Neutrophil (primary cell): ENCODE results near the gene ENAH.

Source experiments
- H3K27ac ChIP-seq: fragments of 200-600 bp; sonication (generic); 2 replicates; pipeline ENCODE4 v1.5.1; 2016; ENCODE audit warnings: mild to moderate bottlenecking, moderate library complexity
- H3K27me3 ChIP-seq: fragments of 200-600 bp; sonication (generic); 2 replicates; pipeline ENCODE4 v1.6.0; 2016; ENCODE audit warnings: mild to moderate bottlenecking
- H3K36me3 ChIP-seq: fragments of 200-600 bp; sonication (generic); 2 replicates; pipeline ENCODE4 v1.5.1; 2017
- H3K4me1 ChIP-seq, 2 experiments: fragments of 200-600 bp in 1 of 2; sonication (generic) in 1 of 2; 1 replicate in 1 of 2; 2 replicates in 1 of 2; pipeline versions ENCODE4 v1.5.1 to v1.6.1; 2013 to 2016; ENCODE audit warnings: low read depth in 1 of 2, low read length in 1 of 2, mild to moderate bottlenecking in 1 of 2, moderate library complexity in 1 of 2; ENCODE audit not compliant: control insufficient read depth in 1 of 2, insufficient read depth in 1 of 2
- H3K4me3 ChIP-seq, 2 experiments: fragments of 200-600 bp in 1 of 2; sonication (generic) in 1 of 2; 1 replicate in 1 of 2; 2 replicates in 1 of 2; pipeline ENCODE4 v1.5.1; 2013 to 2016; ENCODE audit warnings: low read depth in 1 of 2, low read length in 1 of 2, mild to moderate bottlenecking in 1 of 2, moderate library complexity in 1 of 2
- H3K9me3 ChIP-seq: fragments of 200-600 bp; sonication (generic); 2 replicates; pipeline ENCODE4 v1.5.1; 2016
- CTCF ChIP-seq: fragments of 200-600 bp; sonication (generic); IDR thresholded peaks from 2 replicates; pipeline ENCODE4 v1.5.1; 2016; ENCODE audit warnings: antibody characterized with exemption

Gene ENAH

DNA sequence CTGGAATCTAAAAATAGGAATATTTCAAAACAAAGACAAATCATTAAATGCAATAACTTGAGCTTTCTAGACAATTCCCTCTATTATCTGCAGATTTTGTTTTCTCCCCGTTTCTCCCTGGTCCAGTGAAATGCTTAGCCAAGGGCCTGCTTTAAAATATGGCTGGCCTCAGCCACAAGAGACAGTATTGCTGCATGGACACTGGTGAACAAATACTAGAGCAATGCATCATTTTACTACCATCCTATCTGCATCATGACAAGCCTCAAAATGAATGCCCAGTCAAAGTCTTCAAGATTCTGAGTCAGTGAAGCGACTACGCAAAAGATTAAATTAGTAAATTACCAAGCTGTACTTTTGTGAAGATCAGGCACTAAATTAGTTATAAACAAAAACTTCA is 80.5 kb downstream of the ENAH start:
- Histone ChIP-seq H3K4me3 (no peak overlapping the region), H3K4me1 (no peaks in the 10 kb centered on the region), H3K9me3 (no peaks in the 10 kb centered on the region), H3K27ac (no peak overlapping the region), H3K27me3 (no peaks in the 10 kb centered on the region), H3K36me3 (no peaks in the 10 kb centered on the region)
- TF ChIP-seq CTCF: no peak

- no peaks in the 10 kb centered on the region for H3K36me3 ChIP-seq
- no peaks in the 10 kb centered on the region for H3K27me3 ChIP-seq
- no peaks in the 10 kb centered on the region for H3K9me3 ChIP-seq
- TF ChIP-seq CTCF: no peak
- H3K4me3 ChIP-seq: no peak overlapping the region
- no peak overlapping the region for H3K27ac ChIP-seq
- no peaks in the 10 kb centered on the region for H3K4me1 ChIP-seq
These were observed 85.1 kb downstream of the ENAH start for GRCh38 chr1:225567789-225568188.

DNA sequence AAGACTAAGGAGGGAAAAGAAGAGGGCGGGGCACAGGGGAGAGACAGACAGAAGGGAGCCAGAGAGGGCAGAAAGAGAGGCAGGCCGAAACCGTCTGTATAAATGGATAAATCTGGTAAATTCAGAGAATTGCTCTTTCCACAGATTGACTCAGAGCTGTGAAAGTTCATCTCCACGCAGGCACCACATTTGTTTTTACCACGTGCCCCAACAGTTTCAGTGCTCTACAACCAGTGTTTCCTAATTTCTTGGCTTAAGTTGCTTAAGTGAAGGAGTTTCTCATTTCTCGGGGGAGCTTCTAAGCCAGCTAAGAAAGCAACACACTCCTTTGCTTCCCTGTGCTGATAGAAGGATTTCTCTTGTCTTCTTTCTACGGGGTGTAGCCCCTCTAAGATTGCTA is 87.1 kb downstream of the ENAH start:
- Histone ChIP-seq H3K36me3 (no peaks in the 10 kb centered on the region), H3K9me3 (no peaks in the 10 kb centered on the region), H3K27ac (no peak overlapping the region), H3K4me3 (no peak overlapping the region), H3K4me1 (no peaks in the 10 kb centered on the region), H3K27me3 (no peaks in the 10 kb centered on the region)
- no peak for TF ChIP-seq CTCF

- H3K27me3 ChIP-seq: no peaks in the 10 kb centered on the region
- no peak overlapping the region for H3K4me3 ChIP-seq
- H3K4me1 ChIP-seq: no peaks in the 10 kb centered on the region
- no peaks in the 10 kb centered on the region for H3K9me3 ChIP-seq
- no peaks in the 10 kb centered on the region for H3K36me3 ChIP-seq
- H3K27ac ChIP-seq: no peak overlapping the region
- no peak for TF ChIP-seq CTCF
These were observed 91.2 kb downstream of the ENAH start for GRCh38 chr1:225561675-225562074.

DNA sequence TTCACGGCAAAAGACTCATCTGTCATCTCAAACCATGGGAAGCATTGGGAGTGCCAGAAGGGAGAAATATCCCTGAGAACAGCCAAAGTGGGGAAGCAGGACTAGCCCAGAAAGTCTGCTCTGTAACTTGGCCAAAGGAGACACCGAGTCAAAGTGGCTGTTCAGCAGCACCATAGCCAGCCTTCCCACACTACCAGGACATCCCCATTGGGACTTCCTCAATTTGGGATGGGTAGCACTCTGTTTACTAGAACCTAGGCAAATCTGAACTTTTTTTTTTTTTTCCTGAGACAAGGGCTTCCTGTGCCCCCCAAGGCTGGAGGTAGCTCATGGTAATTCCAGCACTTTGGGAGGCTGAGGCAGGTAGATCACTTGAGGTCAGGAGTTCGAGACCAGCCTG is 93.0 kb downstream of the ENAH start:
- Histone ChIP-seq H3K9me3 (no peaks in the 10 kb centered on the region), H3K36me3 (no peaks in the 10 kb centered on the region), H3K27ac (no peak overlapping the region), H3K4me1 (no peaks in the 10 kb centered on the region), H3K4me3 (no peak overlapping the region), H3K27me3 (no peaks in the 10 kb centered on the region)
- TF ChIP-seq CTCF: no peak

GRCh38 chr1:225559326-225559725 is 93.6 kb downstream of the ENAH start:
- H3K9me3 ChIP-seq: no peaks in the 10 kb centered on the region
- no peaks in the 10 kb centered on the region for H3K27me3 ChIP-seq
- no peaks in the 10 kb centered on the region for H3K4me1 ChIP-seq
- H3K27ac ChIP-seq: no peak overlapping the region
- no peak for TF ChIP-seq CTCF
- H3K4me3 ChIP-seq: no peak overlapping the region
- no peaks in the 10 kb centered on the region for H3K36me3 ChIP-seq
